ENCODE data around the gene PHF19. TPM values are rescaled to one million over a fixed set of nuclear protein-coding genes. Genes with fewer than 3 reads are reported as not detected.

The PHF19 gene
- polyA plus RNA-seq, 4 donors: 29.0 to 42.0 (median 36.6) TPM

DNA sequence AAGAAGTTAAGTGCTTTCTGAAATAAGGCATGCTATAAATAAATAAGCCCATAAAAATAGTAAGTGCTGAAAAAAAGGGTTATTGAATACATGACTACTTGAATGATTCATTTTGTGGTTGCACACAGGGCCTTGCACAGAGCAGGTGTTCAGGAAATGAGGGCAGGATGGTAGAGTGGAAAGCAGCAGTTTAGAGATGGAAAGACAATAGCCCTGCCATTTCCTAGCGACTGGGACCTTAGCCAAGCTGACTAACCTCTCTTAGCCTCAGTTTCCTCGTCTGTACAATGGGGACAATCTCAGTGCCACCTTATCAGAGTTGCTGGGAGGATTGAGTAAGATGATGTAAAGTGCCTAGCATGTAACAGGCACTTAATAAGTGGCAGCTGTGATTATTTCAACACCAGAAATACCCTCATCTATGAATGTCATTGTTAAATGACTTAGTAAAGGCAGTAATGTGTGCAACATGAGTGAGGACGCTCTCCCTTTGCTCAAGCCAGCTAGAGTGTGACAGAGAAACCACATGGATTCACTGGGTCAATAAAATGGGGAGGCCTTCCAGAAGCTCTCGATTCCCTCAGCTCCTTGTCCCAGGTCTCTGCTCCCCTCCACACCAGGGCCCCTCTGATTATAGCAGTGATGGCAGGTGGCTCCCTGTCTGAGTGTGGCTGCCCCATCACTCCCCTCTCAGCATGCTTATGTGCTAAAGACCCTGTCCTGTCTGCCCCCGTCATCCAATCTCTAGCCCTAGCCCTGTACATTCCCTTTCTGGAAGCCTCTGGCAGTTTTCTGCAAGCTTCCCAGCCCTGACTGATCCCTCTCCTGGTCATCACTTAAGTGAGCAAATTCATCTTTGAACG, 16.0 kb upstream of the PHF19 start:
- DNase-seq (ENCODE audit: low read depth in 4 of 4, low spot score in 3 of 4): no peak

DNA sequence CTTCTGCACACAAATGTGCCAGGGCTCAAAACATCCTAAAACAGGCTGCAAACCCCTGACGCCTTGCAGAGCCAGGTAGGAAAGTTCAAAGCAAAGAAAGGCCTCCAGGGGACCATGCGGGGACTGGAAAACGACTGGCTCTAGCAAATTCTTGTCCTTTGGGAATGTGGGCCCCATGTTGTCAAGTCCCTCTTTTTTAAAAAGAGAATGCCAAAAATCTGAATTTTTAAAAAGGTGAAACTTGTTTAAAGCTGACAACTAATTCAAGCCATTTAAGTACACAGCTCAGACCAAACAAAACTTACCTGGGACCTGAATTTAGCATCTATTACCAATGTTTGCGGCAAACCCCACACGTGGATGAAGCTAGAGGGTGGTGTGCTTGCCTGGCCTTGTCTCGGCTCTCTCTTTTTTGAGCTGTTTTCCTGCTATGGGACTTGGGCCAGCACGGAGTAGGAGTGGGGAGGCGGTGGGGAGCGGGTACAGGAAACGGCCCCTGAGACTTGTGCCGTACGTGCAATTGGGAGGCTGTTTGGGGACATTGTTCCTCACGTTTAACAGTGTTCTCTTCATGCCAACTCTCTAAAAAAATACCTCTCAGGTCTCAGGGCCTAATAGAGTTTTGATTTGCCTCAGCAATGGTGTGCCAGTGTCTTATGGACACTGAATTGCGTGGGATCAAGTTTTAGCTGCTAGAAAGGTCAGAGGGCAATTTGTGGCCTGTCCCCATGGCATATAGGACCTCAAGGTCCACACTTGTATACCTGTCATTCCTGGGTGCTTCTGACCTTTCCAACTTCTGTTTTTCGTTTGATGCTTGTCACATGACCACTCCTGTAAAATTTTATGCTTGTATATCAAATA, 15.1 kb upstream of the PHF19 start:
- DNase-seq (ENCODE audit: low read depth in 4 of 4, low spot score in 3 of 4): no peak

DNA sequence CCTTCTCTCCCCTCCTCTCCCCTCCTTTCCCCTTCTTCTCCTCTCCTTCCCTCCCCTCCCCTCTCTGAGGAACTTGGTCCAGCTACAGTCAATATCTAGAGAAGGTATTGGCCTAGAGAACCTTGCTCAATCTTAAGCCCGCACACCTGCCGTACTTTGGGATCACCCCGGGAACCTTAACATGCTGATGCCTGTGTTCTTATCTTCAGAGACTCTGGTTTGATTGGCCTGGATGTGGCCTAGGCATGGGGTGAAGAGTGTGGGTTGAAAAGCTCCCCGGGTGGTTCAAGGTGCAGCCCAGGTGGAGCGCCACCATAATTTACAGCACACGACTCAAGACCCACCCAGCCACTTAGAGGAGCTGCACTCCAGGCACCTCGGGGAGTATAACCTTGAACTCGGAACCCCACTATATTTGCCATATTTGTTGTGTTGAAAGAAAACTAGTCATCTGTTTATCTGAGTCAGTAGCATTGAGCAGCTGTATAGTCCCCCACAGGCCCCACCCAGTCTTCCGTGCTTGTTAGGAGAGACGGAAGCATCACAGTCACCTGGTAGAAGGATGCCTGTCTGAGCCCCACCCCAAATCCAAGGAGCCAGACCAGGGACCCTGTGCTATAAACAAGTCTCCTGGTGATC, 14.4 kb upstream of the PHF19 start:
- no peak for DNase-seq (ENCODE audit: low read depth in 4 of 4, low spot score in 3 of 4)

DNA sequence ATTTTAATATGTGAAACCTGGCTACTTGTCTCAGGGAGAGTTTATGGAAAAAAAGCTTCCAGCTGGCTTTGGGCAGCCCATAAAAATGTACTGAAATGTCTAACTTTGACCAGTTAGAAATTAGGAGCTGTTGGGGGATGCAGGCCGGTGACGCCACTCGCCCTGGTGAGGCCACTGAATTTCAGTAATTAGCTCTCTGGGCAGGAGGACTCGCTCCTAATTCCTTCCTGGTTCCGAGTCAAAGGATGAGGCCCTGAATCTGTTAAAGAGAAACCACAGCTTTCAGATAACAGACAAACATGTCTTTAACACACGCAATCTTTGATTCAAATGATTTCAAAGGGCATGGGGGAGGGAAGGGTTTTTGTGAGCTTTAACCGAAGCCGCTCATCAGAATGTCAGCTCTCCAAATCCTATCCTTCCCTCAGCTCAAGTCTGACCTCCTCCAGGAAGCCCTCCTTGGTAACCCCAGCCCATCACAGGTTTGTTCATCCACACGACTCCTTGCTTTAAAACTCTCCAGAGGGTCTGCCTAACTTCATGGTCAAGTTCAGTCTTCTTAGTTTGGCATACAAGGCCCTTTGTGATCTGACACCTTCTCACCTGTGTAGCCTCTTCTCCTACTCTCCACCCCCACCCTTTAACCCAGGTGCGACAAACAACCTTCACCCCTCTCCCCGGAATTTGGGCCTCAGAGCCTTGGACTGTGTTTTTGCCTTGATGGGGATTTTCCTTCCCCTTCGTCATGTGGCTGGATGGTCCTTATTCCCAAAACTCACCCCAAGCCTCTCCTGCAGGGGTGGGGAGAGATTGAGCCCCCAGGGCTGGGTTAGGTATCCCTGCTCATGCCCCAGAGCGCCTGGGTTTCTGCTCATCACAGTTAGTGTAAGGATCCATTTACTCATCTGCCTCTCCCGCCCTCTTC, 13.6 kb upstream of the PHF19 start:
- DNase-seq (ENCODE audit: low read depth in 4 of 4, low spot score in 3 of 4): no peak

DNA sequence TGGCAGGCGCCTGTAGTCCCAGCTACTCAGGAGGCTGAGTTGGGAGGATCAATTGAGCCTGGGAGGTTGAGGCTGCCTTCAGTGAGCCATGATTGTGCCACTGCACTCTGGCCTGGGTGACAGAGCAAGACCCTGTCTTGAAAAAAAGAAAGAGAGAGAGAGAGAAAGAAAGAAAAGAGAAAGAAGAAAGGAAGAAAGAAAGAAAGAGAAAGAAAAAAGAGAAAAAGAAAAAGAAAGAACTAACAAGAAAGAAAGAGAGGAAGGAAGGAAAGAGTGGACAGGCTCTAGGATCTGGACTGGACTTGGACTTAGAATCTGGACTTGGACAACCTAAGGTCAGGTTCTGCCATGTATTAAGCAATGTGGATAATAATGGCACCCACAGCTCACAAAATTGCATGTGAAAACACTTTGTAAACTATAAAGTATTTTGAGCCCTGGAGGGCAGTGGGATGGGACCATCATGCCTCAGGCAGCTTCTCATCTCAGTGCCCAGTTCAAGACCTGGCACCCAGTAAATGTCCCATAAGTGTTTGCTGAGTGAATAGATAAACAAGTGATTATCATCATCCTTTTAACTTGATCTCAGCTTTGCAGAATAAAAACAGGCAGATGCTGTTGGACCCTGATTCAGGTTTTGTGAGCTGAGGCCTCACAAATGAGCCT, 12.8 kb upstream of the PHF19 start:
- no peak for DNase-seq (ENCODE audit: low read depth in 4 of 4, low spot score in 3 of 4)

DNA sequence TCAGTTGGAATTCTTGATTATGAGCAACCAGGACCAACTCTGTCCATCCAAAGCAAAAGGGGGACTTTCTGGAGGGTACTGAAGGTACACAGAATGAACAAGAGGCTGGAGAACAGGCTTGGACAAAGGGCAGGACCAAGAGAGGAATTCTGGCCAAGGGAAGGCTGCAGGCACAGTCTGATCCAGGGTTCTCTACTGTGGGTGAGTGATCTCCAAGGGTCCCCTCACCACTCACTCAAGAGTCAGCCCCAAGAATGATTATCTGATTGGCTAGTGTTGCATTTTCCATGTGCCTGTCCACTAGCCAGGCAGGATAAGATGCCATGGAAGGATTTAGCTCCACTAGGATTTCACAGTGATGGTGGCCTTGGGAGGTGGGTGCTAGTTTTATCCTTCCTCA, 11.6 kb upstream of the PHF19 start:
- DNase-seq (ENCODE audit: low read depth in 4 of 4, low spot score in 3 of 4): no peak

DNA sequence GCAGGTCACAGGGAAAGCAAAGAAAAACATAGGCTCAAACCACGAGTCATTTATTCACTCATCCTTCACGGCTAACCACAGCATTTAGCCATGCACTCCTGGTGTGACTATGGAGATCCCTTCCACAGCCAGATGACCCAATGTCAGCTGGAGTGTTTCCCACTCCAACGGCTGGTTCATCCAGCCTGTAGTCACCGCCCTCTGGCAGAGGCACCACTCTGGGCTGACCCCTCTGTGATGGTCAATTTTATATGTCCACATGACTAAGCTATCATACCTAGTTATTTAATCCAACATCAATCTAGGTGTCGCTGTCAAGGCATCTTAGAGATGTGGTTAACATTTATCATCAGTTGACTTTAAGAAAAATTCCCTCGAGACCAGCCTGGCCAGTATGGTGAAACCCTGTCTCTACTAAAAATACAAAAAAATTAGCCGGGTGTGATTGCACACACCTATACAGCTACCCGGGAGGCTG, 9.5 kb upstream of the PHF19 start:
- no peak for DNase-seq (ENCODE audit: low read depth in 4 of 4, low spot score in 3 of 4)

DNA sequence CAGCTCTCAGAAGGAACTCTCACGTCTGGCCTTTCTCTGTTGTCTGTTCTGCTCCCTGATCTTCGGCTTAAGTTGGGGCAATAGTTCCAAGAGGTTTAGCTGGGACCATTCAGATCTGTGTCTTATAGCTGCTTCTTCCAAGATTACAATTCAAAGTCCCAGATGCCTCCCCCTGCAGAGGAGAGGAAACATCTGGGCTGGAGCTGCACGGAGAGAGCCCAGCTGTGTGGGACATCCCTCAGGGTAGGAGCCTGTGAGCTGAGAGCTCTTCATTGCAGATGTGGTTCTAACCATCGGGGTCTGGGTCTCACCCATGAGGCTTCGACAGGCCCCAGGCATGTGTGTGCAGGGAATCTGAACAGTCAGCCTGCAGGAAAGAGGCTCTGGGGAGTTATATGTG, 9.0 kb upstream of the PHF19 start:
- no peak for DNase-seq (ENCODE audit: low read depth in 4 of 4, low spot score in 3 of 4)

DNA sequence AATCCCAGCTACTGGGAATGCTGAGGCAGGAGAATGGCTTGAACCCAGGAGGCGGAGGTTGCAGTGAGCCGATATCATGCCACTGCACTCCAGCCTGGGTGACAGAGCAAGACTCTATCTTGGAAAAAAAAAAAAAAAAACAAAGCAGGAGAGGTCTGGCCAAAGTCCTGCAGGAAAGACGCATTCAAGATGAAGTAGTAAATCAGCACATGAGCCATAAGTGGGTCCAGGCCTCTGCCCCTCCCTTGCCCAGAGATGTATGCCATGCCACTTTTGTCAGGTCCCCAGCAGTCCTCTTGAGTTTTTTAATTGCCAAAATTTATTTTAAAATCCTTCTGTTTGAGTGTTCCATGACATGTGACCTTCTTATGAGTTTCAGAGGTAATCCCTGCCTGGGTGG, 8.5 kb upstream of the PHF19 start:
- no peak for DNase-seq (ENCODE audit: low read depth in 4 of 4, low spot score in 3 of 4)

DNA sequence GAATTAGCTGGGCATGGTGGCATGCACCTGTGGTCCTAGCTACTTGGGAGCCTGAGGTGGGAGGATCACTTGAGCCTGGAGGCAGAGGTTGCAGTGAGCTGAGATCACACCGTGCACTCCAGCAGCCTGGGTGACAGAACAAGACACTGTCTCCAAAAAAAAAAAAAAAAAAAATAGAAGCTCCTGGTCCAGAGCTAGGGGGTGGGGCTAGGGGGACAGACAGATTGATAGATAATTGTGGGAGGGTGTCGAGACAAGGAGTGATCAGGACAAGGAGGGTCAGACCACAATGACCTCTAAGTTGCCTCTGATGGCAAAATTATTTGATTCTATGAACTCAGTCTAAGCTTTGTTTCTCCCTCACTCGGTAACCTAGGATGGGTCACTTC, 6.6 kb upstream of the PHF19 start:
- DNase-seq (ENCODE audit: low read depth in 4 of 4, low spot score in 3 of 4): no peak

DNA sequence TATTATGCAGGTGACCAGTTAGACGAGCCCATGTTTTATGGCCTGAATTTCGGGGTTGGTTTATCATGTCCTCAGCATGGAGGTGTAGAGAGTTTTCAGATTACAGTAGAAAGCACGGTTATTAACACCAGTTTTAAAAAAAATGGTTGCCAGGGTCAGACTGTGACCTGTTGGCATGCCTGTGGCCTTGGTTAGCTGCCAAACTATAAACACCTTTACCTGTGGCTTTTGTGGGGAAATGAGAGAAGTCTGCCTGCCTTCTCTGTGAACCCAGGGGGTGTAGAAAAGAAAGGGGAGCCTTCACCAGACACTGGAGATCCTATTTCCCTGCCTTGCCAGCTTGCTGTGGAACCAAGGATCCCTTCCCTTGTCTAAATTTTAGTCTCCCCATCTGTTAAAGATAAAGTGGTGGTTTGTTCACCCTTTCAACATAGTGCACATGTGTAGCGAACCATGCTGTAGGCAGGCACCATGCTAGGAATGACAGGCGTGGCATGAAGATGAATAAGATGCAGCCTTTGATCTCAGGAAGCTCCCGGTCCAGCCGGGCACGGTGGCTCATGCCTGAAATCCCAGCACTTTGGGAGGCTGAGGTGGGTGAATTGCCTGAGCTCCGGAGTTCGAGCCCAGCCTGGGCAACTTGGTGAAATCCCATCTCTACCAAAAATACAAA, 6.1 kb upstream of the PHF19 start:
- DNase-seq (ENCODE audit: low read depth in 4 of 4, low spot score in 3 of 4): no peak

DNA sequence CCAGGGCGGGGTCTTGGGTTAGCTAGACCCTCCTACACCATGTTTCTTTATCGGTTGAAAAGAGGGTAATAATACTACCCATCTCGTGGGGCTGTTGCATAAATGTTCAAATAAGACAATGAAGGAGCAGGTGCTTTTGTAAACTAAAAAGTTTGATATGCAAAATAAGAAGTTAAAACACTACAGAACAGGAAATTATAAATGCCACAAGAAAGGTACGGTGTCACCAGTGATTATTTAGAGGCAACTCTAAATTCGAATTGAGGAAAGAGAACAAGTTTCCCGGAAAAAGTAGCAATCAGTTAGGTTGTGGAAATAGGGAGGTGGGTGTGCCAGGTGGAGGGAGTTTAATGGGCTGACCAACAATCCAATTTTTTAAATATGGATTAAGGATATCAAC, 2.5 kb upstream of the PHF19 start:
- no peak for DNase-seq (ENCODE audit: low read depth in 4 of 4, low spot score in 3 of 4)

DNA sequence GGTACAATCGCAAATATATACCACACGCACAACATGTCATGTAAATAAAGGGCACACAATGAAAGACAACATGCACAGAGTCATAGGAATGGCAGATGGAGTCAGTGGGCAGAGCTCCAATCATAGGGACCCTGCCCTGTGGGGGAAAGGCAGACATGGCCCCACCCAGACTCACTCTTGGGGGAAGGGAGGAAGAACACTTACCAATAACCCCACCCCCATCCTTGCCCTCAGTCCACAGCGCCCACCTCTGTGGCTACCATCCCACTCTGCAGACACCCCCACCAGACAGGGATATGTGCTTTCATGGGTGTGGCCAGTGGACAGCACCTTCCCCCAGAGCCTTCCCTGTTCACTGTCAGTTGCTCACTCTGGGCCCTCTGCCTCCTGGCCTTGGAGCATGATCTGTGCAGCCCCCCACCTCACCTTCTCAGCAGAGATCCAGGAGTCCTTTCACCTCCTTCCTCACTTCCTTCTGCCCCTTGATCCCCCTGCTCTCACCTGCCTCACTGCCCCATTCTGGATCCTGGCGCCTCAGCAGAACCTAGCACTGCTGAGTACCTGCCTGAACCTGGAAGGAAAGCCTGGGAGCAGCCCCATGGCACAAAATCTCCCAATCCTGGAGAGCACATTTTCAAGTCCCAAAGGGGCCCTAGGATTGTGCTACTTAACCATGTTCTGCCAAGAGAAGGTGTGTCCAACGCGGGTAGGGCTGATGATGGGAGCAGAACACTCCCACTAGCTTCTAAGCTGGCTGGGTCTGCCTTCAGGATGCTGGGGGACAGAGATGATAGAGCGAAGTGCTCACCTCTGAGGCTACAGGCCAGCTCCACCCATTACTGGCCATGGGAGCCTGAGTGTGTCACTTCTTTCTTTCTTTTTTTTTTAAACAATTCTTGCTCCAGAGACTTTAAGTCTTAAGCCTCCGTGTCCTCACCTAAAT, 1.5 kb upstream of the PHF19 start:
- no peak for DNase-seq (ENCODE audit: low read depth in 4 of 4, low spot score in 3 of 4)

DNA sequence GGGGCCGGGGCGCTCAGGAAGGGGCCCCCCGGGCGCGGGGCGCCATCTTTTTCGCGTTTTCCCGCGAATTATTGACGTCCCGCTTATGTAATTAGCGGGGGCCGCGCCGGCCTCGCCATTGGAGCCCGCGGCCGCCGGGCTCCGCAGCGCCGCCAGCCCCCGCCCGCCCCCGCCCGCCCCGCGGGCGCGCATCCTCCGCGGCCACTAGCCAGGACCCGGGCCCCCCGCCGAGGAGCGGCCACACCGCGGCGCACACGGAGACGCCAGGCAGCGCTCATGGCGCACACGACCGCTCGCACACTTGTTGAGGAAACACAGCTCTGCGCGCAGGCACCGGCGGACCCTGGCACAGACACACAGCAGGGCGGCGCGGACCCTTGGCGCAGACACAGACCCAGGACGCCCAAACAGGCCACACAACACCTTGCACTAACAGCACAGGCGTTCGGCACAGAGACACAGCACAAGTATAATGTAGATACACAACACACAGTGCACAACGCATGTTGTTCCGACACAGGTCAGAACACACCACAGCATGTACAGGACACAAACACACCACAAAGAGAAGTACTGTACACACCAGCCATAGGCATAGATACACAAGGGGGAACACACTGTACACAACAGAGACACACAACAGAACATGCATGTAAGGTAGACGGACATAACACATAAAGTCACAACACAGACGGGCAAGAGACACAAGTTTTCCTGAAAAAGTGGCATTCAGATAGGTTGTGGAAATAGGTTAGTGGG, 467 bp upstream of the PHF19 start:
- DNase-seq (ENCODE audit: low read depth in 4 of 4, low spot score in 3 of 4): no peak

DNA sequence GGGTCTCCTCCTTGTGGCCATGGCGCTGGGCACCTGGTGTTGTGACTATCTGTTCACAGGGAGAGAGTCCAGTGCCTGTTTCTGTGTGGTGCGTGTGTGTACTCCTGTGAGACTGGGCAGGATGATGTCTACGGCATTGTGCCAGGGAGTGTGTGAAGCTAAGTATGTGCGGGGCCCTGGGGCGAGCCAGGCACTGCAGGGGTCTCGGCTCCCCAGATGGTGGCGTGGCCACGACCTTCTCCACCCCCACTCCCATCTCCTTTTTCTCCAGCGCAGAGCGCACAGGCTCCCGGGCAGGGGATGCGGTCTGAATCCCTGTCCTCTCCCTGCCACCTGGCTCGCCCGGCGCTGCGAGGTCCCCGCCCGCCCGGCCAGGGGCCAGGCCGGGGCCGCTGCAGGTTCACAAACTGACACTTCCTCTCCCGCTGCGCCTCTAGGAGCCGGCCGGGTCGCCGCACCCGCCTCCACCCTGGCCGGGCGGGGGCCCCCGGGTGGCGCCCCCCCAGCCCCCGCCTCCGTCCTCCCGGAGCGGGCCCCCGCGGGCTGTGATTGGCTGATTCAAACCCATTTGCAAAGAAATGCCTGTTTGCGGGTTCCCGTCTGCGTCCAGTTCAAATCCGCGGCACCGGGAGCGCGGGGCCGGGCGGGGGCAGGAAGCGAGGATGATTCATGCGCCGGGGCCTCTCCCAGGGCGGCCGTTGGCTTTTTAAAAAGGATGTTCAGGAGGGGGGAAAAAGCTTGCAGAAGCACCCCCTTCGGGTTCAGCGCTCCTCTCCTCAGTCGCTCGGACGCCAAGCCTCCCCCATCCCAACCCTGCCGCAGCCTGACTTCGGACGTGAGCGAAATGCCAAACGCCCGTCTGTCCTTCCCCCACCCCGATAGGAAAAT, 790 bp downstream of the PHF19 start:
- DNase-seq (ENCODE audit: low read depth in 4 of 4, low spot score in 3 of 4): no peak

DNA sequence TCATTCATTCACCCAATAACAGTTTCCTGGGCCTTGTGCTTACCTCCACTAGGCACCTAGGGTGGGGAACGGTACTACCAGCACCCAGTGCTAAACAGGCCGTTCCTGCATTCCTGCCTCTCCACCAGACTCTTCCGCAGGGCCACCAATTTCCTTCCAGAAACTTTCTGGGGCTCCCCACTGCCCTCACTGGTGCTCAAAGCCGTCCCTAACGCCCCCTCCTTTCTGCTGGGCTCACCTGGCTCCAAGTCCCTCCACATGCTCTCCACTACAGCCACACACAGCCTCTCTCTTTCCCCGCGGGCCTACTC, 1.4 kb downstream of the PHF19 start:
- DNase-seq (ENCODE audit: low read depth in 4 of 4, low spot score in 3 of 4): no peak

DNA sequence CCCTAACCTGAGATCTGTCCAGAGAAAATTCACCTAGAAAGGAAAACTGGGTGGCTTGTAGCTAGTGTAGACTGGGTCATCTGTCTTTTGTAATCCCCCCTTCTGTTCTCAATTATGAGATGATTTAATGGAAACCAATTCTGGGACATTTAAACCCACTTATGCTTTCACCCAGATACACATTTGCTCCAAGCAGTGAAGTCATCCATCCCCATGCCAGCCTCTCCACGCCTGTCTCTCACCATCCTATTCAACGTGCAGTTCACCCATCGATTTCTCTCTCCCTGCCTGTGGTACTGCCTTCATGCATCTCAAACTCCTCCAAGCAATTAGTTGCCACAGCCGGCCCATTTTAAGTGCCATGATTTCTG, 1.8 kb downstream of the PHF19 start:
- no peak for DNase-seq (ENCODE audit: low read depth in 4 of 4, low spot score in 3 of 4)

All from left renal pelvis (tissue), 4 donors.